ENCODE results near the gene CALD1. TPM values are rescaled to one million over a fixed set of nuclear protein-coding genes. Genes with fewer than 3 reads are reported as not detected.

Gene CALD1
- total RNA-seq, 1 donor from 2014 or later: 61.8 TPM

- DNase-seq: no peak
- H3K27me3 Mint-ChIP-seq (ENCODE audit: unreplicated experiment): no peaks in the 10 kb centered on the region
- H3K36me3 Mint-ChIP-seq (ENCODE audit: unreplicated experiment): no peaks in the 10 kb centered on the region
- no peak overlapping the region for H3K4me3 Mint-ChIP-seq (ENCODE audit: unreplicated experiment)
- H3K9me3 Mint-ChIP-seq (ENCODE audit: unreplicated experiment): no peaks in the 10 kb centered on the region
- peaks cover 6% of the 10 kb centered on the region for H3K4me1 Mint-ChIP-seq (ENCODE audit: low read depth, unreplicated experiment)
- no peak for TF ChIP-seq CTCF (IDR thresholded peaks at IDR 0.05; ENCODE audit: partially characterized antibody, unreplicated experiment)
- H3K27ac Mint-ChIP-seq (ENCODE audit: unreplicated experiment): no peak overlapping the region
Observed at GRCh38 chr7:134855442-134855841, 76.0 kb downstream of the CALD1 start.

- Mint-ChIP-seq H3K4me3 (ENCODE audit: unreplicated experiment) (no peak overlapping the region), H3K9me3 (ENCODE audit: unreplicated experiment) (no peaks in the 10 kb centered on the region), H3K27ac (ENCODE audit: unreplicated experiment) (no peak overlapping the region), H3K27me3 (ENCODE audit: unreplicated experiment) (no peaks in the 10 kb centered on the region), H3K4me1 (ENCODE audit: low read depth, unreplicated experiment) (peaks cover 6% of the 10 kb centered on the region), H3K36me3 (ENCODE audit: unreplicated experiment) (no peaks in the 10 kb centered on the region)
- no peak for TF ChIP-seq CTCF (IDR thresholded peaks at IDR 0.05; ENCODE audit: partially characterized antibody, unreplicated experiment)
- DNase-seq: no peak
Observed at GRCh38 chr7:134856091-134856490, 76.7 kb downstream of the CALD1 start.

- Mint-ChIP-seq H3K27ac (ENCODE audit: unreplicated experiment) (no peak overlapping the region), H3K4me1 (ENCODE audit: low read depth, unreplicated experiment) (peaks cover 6% of the 10 kb centered on the region)
- no peak for DNase-seq
Observed at GRCh38 chr7:134856691-134857090, 77.3 kb downstream of the CALD1 start.

GRCh38 chr7:134857958-134858357, 78.5 kb downstream of the CALD1 start:
- no peak for TF ChIP-seq CTCF (IDR thresholded peaks at IDR 0.05; ENCODE audit: partially characterized antibody, unreplicated experiment)
- H3K27ac Mint-ChIP-seq (ENCODE audit: unreplicated experiment): no peak overlapping the region
- no peak overlapping the region for H3K4me3 Mint-ChIP-seq (ENCODE audit: unreplicated experiment)
- H3K27me3 Mint-ChIP-seq (ENCODE audit: unreplicated experiment): no peaks in the 10 kb centered on the region
- H3K9me3 Mint-ChIP-seq (ENCODE audit: unreplicated experiment): no peaks in the 10 kb centered on the region
- H3K4me1 Mint-ChIP-seq (ENCODE audit: low read depth, unreplicated experiment): peaks cover 6% of the 10 kb centered on the region
- no peak for DNase-seq
- H3K36me3 Mint-ChIP-seq (ENCODE audit: unreplicated experiment): no peaks in the 10 kb centered on the region

More at GRCh38 chr7:134856691-134857090, 77.3 kb downstream of the CALD1 start:
- no peaks in the 10 kb centered on the region for H3K9me3 Mint-ChIP-seq (ENCODE audit: unreplicated experiment)
- no peak overlapping the region for H3K4me3 Mint-ChIP-seq (ENCODE audit: unreplicated experiment)
- H3K36me3 Mint-ChIP-seq (ENCODE audit: unreplicated experiment): no peaks in the 10 kb centered on the region
- no peak for TF ChIP-seq CTCF (IDR thresholded peaks at IDR 0.05; ENCODE audit: partially characterized antibody, unreplicated experiment)
- no peaks in the 10 kb centered on the region for H3K27me3 Mint-ChIP-seq (ENCODE audit: unreplicated experiment)

- Mint-ChIP-seq H3K4me3 (ENCODE audit: unreplicated experiment) (no peak overlapping the region), H3K27ac (ENCODE audit: unreplicated experiment) (no peak overlapping the region), H3K4me1 (ENCODE audit: low read depth, unreplicated experiment) (peaks cover 5% of the 10 kb centered on the region), H3K9me3 (ENCODE audit: unreplicated experiment) (peaks cover 1% of the 10 kb centered on the region), H3K36me3 (ENCODE audit: unreplicated experiment) (no peaks in the 10 kb centered on the region), H3K27me3 (ENCODE audit: unreplicated experiment) (no peaks in the 10 kb centered on the region)
- TF ChIP-seq CTCF (IDR thresholded peaks at IDR 0.05; ENCODE audit: partially characterized antibody, unreplicated experiment): no peak
- DNase-seq: no peak
Observed at GRCh38 chr7:134859783-134860182, 80.3 kb downstream of the CALD1 start.

All from glutamatergic neuron (in vitro differentiated cells).